K562 (cell line): ENCODE results near the gene PCDHA6.

ENCODE experiments used
- CREB1 ChIP-seq, 2 experiments: sonication (generic) in 1 of 2; formaldehyde crosslinking in 1 of 2; IDR thresholded peaks; 2 replicates each; pipeline versions ENCODE4 v1.6.1 to v1.8.0; 2012 to 2022; ENCODE audit warnings: inconsistent platforms in 1 of 2, mild to moderate bottlenecking in 1 of 2, missing genetic modification reagents in 1 of 2, moderate library complexity in 1 of 2
- TF ChIP-seq, protein P1 (sequence below): IDR thresholded peaks from 2 replicates; pipeline ENCODE4 v1.6.1; 2016; ENCODE audit warnings: missing genetic modification characterization, missing compliant biosample characterization
- TF ChIP-seq, protein P2 (sequence below), 3 experiments: IDR thresholded peaks in 2 of 3; conservative IDR thresholded peaks in 1 of 3; 2 replicates each; pipeline ENCODE4 v1.5.1; 2011 to 2012; ENCODE audit warnings: low read length in 3 of 3, mild to moderate bottlenecking in 3 of 3, control low read depth in 2 of 3, improper control_type of control experiment in 1 of 3, inconsistent platforms in 1 of 3, low read depth in 1 of 3, mixed read lengths in 1 of 3, moderate library complexity in 1 of 3; ENCODE audit not compliant: insufficient read depth in 2 of 3

DNA sequence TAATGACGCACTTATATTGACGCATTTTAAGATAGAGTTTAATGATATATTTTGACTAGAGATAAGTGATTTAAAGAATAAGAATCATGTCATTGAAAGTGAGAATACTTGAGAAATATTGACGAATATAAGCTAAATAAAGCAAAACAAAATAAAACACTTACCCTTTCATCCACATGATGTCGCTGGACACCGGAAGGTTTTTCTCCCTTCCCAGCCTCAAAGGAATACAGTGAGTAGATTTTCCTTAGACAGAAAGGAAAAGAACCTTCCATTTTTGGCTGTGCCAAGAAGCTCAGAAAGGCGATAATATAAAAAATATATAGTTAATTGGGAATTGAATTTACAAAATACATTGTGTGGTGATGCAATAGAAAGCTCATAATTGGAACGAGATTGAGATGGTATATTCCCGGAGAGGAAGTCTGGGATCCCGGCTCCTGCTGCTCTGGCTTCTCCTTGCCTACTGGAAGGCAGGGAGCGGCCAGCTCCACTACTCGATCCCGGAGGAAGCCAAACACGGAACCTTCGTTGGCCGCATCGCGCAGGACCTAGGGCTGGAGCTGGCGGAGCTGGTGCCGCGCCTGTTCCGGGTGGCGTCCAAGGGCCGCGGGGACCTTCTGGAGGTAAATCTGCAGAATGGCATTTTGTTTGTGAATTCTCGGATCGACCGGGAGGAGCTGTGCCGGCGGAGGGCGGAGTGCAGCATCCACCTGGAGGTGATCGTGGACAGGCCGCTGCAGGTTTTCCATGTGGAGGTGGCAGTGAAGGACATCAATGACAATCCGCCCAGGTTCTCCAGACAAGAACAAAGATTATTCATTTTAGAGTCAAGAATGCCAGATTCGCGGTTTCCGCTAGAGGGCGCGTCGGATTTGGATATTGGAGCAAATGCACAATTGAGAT, 6.1 kb upstream of the PCDHA6 start, which contains the start of gene PCDHA5:
- TF ChIP-seq CREB1 (IDR thresholded peaks at IDR 0.05): no peak
- TF ChIP-seq CREB1 (CRISPR knock-in tag; IDR thresholded peaks at IDR 0.05): no peak
- TF ChIP-seq, protein P1, sequence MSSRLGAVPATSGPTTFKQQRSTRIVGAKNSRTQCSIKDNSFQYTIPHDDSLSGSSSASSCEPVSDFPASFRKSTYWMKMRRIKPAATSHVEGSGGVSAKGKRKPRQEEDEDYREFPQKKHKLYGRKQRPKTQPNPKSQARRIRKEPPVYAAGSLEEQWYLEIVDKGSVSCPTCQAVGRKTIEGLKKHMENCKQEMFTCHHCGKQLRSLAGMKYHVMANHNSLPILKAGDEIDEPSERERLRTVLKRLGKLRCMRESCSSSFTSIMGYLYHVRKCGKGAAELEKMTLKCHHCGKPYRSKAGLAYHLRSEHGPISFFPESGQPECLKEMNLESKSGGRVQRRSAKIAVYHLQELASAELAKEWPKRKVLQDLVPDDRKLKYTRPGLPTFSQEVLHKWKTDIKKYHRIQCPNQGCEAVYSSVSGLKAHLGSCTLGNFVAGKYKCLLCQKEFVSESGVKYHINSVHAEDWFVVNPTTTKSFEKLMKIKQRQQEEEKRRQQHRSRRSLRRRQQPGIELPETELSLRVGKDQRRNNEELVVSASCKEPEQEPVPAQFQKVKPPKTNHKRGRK (tag): no peak
- TF ChIP-seq, protein P2, sequence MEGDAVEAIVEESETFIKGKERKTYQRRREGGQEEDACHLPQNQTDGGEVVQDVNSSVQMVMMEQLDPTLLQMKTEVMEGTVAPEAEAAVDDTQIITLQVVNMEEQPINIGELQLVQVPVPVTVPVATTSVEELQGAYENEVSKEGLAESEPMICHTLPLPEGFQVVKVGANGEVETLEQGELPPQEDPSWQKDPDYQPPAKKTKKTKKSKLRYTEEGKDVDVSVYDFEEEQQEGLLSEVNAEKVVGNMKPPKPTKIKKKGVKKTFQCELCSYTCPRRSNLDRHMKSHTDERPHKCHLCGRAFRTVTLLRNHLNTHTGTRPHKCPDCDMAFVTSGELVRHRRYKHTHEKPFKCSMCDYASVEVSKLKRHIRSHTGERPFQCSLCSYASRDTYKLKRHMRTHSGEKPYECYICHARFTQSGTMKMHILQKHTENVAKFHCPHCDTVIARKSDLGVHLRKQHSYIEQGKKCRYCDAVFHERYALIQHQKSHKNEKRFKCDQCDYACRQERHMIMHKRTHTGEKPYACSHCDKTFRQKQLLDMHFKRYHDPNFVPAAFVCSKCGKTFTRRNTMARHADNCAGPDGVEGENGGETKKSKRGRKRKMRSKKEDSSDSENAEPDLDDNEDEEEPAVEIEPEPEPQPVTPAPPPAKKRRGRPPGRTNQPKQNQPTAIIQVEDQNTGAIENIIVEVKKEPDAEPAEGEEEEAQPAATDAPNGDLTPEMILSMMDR (IDR thresholded peaks at IDR 0.05 in 2 of 3, conservative IDR thresholded peaks at IDR 0.05 in 1 of 3; ENCODE audit: insufficient read depth in 2 of 3, low read depth in 1 of 3, low read length in 3 of 3): peak; percentile 44 to 69 (median 62)
